Right lobe of liver (tissue), 6 donors: Measurements from ENCODE around the gene SCFD2. TPM values are rescaled to one million over a fixed set of nuclear protein-coding genes. Genes with fewer than 3 reads are reported as not detected.

Source experiments
- ATAC-seq, 4 donors: fragments of 200-7000 bp; cut with Tn5 transposase; one replicate each; pipeline ENCODE4 v1.9.1; 2020; ENCODE audit warnings: mild to moderate bottlenecking in 4 of 4, moderate library complexity in 4 of 4
- DNase-seq, 3 donors: peaks; one replicate each; pipeline ENCODE4 v3.0.0-alpha.2; 2020
- H3K27ac ChIP-seq, 3 donors: fragments of 200-600 bp; one replicate each; pipeline ENCODE4 v1.8.0; 2022
- H3K27me3 ChIP-seq, 2 donors: fragments of 200-600 bp; one replicate each; pipeline ENCODE4 v1.8.0; 2022
- H3K36me3 ChIP-seq, 4 donors: fragments of 200-600 bp; sonication (generic) in 1 of 4; one replicate each; pipeline versions ENCODE4 v1.5.1 to v1.8.0; 2017 to 2022; ENCODE audit warnings: control low read depth in 1 of 4
- H3K4me1 ChIP-seq, 4 donors: fragments of 200-600 bp; sonication (generic) in 1 of 4; one replicate each; pipeline versions ENCODE4 v1.5.1 to v1.8.0; 2017 to 2022; ENCODE audit warnings: control low read depth in 1 of 4
- H3K4me3 ChIP-seq, 3 donors: fragments of 200-600 bp; one replicate each; pipeline ENCODE4 v1.8.0; 2022
- H3K9me3 ChIP-seq, 4 donors: fragments of 200-600 bp; sonication (generic) in 1 of 4; one replicate each; pipeline versions ENCODE4 v1.5.1 to v1.8.0; 2017 to 2022; ENCODE audit warnings: control low read depth in 1 of 4
- POLR2A ChIP-seq: fragments of 450-650 bp; IDR thresholded peaks from one replicate; pipeline ENCODE4 v1.6.1; 2017; ENCODE audit warnings: antibody characterized with exemption, mild to moderate bottlenecking
- WGBS: methylation state at CpG from one replicate; pipeline ENCODE4 v1.1.6; 2018; ENCODE audit warnings: low coverage, low lambda C conversion rate; ENCODE audit not compliant: insufficient coverage; ENCODE audit errors: missing lambda C conversion rate; 5-methylcytosine and 5-hydroxymethylcytosine counted together
- intact Hi-C, 2 donors: fragments of 100-400 bp; cut with DNase I; formaldehyde crosslinking; loops; one replicate each; pipeline versions ENCODE4 v1.11.2 to v1.14.1; 2022
- total RNA-seq, 6 experiments: library from RNA; depleted of rRNA in 2 of 6; stranded (reverse); fragments of >200 nt in 2 of 6; fragmentation: NEBNext Ultra II Directional in 3 of 6; extraction: Animal tissue kit (Norgen Biotek cat#: 25700) in 3 of 6; gene quantifications; one replicate each; pipeline versions ENCODE4 v1.1.0 to v1.2.4, GENCODE V29; 2016 to 2023
- TF ChIP-seq, protein P1 (sequence below), 4 donors: fragments of 200-600 bp in 3 of 4; fragments of 450-650 bp in 1 of 4; IDR thresholded peaks; one replicate each; pipeline versions ENCODE4 v1.5.1 to v1.8.0; 2016 to 2022; ENCODE audit warnings: antibody characterized with exemption in 4 of 4, mild to moderate bottlenecking in 2 of 4
- donor health status: DM: no; HTN: yes; CAD: no.
- donor health status: DM: no; HTN: no; CAD: no.
- donor health status: DM: no; HTN: no; CAD: no.
- donor health status: DM: no; HTN: yes; CAD: no.
- donor health status: DM: no; HTN: yes; CAD: no.

The SCFD2 gene
- total RNA-seq, 6 experiments from 2014 or later, result 7.6 to 17.1 (median 10.3) TPM

DNA sequence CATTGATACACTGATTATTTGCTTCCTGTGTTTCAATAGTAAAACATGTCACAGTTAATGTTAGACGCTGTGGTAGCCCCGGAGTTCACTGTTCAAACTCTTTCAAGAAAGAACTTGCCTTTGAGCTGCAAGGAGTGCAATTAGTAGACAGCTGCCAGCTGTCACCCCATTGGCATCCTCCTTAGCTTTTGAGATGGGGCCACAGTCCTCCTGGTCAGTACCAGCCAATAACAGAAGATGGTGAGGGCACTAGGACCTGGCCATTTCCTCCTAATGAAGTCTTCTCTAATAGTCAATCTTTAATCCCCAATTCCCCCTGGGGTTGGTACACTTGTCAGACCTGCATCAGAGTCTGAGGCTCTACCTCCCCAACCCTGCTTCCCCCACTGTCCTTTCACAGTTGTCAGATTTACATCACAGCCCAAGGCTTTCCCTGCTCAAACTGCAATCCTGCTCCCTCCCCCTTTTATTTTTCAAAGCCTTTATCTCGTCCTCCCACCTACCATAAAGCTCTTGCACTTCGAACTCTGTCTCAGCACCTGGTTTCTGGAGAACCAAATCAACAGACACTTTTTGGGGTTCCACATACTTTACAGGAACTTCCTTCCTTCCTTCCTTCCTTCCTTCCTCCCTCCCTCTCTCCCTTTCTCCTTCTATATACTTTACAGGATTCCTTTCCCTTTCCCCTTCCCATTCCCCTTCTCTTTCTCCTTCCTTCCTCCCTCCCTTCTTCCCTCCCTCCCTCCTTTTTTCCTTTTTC, 321.8 kb downstream of the SCFD2 start:
- TF ChIP-seq, protein P1, sequence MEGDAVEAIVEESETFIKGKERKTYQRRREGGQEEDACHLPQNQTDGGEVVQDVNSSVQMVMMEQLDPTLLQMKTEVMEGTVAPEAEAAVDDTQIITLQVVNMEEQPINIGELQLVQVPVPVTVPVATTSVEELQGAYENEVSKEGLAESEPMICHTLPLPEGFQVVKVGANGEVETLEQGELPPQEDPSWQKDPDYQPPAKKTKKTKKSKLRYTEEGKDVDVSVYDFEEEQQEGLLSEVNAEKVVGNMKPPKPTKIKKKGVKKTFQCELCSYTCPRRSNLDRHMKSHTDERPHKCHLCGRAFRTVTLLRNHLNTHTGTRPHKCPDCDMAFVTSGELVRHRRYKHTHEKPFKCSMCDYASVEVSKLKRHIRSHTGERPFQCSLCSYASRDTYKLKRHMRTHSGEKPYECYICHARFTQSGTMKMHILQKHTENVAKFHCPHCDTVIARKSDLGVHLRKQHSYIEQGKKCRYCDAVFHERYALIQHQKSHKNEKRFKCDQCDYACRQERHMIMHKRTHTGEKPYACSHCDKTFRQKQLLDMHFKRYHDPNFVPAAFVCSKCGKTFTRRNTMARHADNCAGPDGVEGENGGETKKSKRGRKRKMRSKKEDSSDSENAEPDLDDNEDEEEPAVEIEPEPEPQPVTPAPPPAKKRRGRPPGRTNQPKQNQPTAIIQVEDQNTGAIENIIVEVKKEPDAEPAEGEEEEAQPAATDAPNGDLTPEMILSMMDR (IDR thresholded peaks at IDR 0.05), result no peak
- TF ChIP-seq POLR2A, result no peak
- no peak overlapping the region for H3K27ac ChIP-seq
- 77% methylated on average over 4 of the region's 4 CpGs for WGBS
- H3K9me3 ChIP-seq, result no peaks in the 10 kb centered on the region
- H3K36me3 ChIP-seq, result no peaks in the 10 kb centered on the region
- no peak overlapping the region for H3K4me3 ChIP-seq
- intact Hi-C loops, result no loop called here
- DNase-seq (no peak), ATAC-seq (no peak)
- no peaks in the 10 kb centered on the region for H3K27me3 ChIP-seq
- H3K4me1 ChIP-seq, result no peaks in the 10 kb centered on the region

DNA sequence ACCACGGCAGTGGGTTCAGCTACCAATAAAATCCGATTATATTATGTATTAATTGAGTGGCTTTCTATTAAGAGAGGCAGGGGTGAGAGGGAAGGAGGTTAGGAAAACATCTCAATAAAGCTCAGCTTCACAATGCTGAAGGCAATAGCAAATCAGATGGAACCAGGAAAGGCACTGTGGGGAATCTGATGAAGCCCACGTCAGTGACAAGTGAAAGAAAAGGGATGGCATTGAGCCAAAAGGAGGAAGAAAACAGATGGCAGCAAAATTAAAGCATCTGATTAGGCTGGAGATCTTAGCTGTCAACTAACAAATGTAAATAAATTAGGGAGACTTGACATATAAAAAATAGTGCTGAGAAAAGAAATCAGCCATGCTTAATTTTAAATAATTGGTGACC, 322.8 kb downstream of the SCFD2 start:
- ATAC-seq (no peak), DNase-seq (no peak)
- WGBS, result 94% methylated on average over 2 of the region's 3 CpGs
- H3K27me3 ChIP-seq, result no peaks in the 10 kb centered on the region
- H3K9me3 ChIP-seq, result no peaks in the 10 kb centered on the region
- no peaks in the 10 kb centered on the region for H3K4me1 ChIP-seq
- no peak overlapping the region for H3K4me3 ChIP-seq
- intact Hi-C loops, result no loop called here
- H3K36me3 ChIP-seq, result no peaks in the 10 kb centered on the region
- no peak for TF ChIP-seq POLR2A
- TF ChIP-seq, protein P1 (IDR thresholded peaks at IDR 0.05), result no peak
- no peak overlapping the region for H3K27ac ChIP-seq

DNA sequence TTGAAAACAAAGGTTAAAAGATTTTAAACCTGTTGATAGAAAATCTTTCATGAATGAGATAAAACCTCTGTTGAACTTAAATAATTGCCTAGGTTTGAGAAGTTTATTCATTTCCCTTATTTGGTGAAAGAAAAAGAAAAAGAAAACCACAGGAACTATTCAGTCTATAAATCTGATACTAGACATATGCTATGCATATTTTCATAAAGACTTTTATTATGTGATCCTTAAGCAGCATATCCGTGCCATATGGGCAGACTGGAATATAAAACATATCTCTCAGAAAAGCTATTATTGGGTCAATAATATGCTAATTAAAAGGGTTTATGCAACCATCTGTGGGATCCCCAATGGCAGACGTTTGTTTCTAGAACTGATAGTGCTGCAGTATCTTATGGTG, 325.0 kb downstream of the SCFD2 start:
- no peaks in the 10 kb centered on the region for H3K27me3 ChIP-seq
- no peaks in the 10 kb centered on the region for H3K9me3 ChIP-seq
- ATAC-seq (no peak), DNase-seq (no peak)
- TF ChIP-seq, protein P1 (IDR thresholded peaks at IDR 0.05), result no peak
- TF ChIP-seq POLR2A, result no peak
- no peak overlapping the region for H3K27ac ChIP-seq
- no peak overlapping the region for H3K4me3 ChIP-seq
- H3K4me1 ChIP-seq, result no peaks in the 10 kb centered on the region
- intact Hi-C loops, result no loop called here
- WGBS, result 62% methylated on average over 2 of the region's 2 CpGs
- no peaks in the 10 kb centered on the region for H3K36me3 ChIP-seq

DNA sequence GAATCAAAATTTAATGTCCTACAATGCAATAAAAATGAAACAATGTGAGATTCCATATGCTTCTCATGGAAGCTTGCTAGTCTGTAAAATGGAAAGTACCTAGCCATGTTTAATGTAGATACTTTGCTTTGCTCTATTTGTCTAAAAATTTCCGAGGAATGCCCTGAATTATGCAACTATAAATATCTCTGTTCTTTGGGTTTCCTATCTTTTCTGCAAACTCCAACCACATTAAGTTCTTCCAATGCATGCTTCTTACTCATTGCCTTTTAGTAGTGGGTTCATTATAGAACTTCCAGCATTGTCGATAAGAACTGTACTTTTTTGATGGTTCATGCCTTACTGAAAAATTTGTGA, 325.4 kb downstream of the SCFD2 start:
- Histone ChIP-seq H3K36me3 (no peaks in the 10 kb centered on the region), H3K4me3 (no peak overlapping the region), H3K27ac (no peak overlapping the region), H3K4me1 (no peaks in the 10 kb centered on the region), H3K27me3 (no peaks in the 10 kb centered on the region), H3K9me3 (no peaks in the 10 kb centered on the region)
- 81% methylated on average over 2 of the region's 2 CpGs for WGBS
- intact Hi-C loops, result no loop called here
- ATAC-seq, result no peak
- TF ChIP-seq, protein P1 (IDR thresholded peaks at IDR 0.05), result no peak
- no peak for TF ChIP-seq POLR2A
- DNase-seq, result no peak
